Mucosa of gallbladder (tissue), 1 donor: ENCODE measurements around the gene PPAN. TPM values are rescaled to one million over a fixed set of nuclear protein-coding genes. Genes with fewer than 3 reads are reported as not detected.
A peak's percentile ranks its signal among the peaks of the same experiment; 100 is the strongest.

Experiments used
- DNase-seq: peaks from one replicate; pipeline ENCODE4 v3.0.0-alpha.2; 2020; ENCODE audit warnings: low spot score
- total RNA-seq: library from RNA; stranded (reverse); gene quantifications from one replicate; pipeline ENCODE4 v1.2.1, GENCODE V29; 2021
- donor health status: DM: no; HTN: no; CAD: no.

The PPAN gene
- total RNA-seq, 1 donor from 2014 or later, result 35.0 TPM

DNA sequence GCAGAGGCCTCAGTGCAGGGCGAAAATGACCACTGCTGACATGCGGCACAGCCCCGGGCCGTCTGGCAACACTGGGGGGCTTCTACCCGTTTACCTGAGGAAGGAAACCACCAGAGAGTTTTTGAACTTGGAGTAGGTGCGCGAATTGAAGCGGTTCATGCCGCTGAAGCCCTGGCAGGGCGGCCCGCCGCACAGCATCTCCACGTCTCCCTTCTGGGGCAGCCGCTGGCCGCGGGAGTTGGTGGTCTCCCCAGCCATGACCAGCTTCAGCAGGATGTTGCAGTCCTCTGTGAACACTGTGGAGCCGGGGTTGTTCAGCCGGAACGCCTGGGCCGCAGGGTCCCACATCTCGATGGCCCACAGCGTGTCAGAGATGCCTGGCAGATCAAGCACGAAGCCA is 33.8 kb downstream of the PPAN start:
- DNase-seq, result no peak

DNA sequence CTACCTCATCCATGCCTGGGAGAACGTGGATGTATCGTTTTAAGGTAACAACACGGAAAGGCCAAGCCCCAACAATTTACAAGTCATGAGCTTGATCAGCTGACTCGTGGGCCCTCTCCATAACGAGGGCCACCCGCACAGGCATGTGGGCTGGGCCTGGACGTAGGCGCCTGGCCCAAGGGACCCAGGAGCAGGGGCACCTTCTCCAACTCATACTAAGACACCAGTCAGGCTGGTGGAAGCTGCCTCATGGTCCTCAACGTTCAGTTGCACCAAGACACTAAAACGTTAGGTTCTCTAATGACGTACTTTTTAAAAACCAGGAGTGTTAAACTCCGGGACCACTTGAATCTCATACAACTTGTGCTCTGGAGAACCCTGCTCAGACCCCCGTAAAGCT is 35.3 kb downstream of the PPAN start:
- DNase-seq, result no peak

DNA sequence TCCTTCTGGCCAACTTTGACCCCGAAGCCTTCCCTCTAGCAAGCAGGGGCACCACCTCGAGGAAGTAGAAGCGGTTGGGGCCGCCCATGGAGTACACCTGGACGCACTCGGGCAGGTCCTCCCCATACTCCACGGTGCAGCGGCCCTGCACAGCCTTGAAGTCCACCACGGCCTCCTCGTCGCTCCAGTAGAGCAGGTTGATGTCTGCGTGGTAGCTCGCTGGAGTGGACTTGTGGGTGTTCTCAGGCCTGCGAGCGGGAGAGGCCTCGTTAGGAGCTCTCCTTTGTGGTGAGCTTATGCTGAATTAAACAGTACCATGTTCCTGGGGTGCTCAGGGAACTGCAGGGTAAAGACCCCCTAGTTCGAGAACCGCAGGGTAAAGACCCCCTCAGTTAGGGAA is 35.8 kb downstream of the PPAN start:
- DNase-seq, result no peak

DNA sequence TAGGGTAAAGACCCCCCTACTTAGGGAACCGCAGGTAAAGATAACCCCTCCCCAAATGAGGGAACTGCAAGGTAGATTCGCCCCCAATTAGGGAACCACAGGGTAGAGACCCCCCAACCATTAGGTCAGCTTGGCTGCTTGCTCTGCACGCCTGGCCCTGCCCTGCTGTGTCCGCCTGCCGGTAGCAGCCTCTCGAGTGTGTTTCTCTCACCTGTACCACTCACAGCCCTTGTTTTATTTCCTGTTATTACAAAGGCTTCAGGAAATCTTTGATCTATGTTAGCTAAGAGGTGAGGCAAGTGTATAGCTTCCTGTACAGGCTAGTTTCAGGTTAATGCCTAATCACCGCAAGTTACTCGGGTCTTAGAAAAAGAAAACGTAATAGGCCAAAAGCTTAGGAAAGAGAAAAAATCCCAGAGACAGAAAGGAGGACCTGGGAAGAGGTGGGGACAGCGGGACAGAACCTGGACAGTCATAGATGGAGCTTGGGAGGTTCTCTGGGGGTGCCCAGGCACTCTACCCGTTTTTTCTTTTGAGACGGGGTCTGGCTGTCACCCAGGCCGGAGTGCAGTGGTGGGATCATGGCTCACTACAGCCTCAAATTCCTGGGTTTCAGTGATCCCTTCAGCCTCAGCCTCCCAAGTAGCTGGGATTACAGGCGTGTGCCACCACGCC is 36.7 kb downstream of the PPAN start:
- DNase-seq, result peak; percentile 32

DNA sequence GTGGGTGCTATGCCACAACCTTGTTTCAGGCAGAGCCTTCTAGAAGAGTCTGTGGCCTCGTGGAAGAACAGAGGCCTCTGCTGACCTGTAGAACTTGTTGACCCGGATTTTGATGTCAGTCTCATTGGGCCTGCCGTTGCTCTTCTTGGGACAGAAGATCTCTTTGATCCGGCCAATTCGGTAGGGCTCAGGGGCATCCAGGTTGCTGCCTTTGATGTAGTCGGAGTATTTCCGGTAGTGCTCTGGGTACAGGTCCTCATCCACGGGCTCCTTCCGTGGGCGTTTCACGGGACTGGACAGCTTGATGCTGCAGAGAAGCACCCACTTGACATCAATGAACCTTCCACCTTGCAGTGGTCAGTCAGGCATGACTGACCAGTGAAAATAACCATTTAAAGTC is 37.5 kb downstream of the PPAN start:
- DNase-seq, result no peak

DNA sequence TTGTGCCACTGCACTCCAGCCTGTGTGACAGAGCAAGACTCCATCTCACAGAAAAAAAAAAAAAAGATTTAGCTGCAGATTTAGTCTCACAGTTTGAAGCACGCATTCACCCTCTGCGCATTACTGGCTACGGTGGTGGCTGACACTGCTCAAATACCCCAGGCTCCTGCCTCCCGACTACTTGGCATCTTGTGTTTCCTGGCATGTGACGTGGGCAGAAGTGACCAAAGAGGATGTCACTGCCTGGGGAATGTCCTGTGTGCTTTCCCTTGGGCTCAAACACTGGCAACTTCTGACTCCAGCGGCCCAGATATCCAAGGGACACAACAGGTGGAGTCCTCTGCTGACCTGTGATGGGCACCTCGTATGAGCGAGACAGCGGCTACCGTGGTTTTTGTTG is 38.2 kb downstream of the PPAN start:
- no peak for DNase-seq

DNA sequence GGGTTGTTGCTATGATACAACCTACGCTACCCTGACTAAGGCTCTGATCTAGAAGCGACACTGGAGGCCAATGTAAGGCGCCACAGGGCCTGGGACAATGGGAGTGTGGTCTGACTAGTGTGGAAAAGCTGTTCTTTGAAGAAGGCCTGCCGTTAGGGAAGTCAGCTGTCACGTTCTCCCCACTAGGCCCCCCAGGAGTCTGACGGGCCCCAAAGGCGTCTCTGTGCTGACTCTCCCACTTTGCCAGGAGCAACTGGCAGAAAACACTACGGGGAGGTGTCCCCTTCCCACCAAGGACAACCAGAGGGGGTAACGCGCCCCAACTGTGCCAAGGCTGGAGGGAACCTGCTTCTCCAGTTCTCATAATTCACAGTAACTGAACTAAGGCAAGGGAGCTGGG is 38.9 kb downstream of the PPAN start:
- DNase-seq, result no peak

DNA sequence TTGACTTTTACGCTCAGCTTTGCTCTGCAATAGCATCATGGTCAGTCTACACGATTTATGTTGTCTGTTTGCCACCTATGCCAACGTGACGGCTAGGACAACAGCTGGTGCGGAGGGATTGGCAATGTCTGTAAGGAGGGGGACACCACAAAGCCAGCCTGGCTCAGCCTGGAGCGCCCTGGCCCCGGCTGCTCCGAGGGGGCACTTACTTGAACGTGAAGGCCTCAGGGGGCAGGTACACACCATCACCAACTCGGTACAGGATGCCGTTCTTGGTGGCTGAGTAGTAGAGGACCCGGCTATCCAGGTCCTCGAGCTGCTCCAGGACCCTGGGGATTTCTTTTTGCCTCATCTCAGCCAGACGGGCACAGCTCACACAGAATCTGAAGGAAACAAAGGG is 40.0 kb downstream of the PPAN start:
- no peak for DNase-seq

DNA sequence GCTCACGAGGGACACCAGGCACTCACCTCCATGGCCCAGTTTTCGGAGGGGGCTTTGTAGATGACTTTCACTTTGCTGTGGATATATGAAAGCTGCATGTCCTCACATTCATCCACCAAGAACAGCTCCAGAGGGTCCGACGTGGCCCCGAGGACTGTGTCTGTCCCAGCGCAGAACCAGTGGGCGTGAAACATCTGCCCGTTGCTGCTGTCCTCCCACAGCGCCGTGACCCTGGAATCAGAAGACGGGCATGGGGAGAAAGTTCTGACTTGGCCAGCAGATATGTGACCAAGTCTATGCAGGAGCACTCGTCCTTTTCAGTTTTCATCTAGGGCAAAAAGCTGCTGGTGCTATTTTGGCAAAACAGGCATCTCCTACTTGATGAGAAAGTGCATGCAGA is 43.3 kb downstream of the PPAN start:
- DNase-seq, result no peak

DNA sequence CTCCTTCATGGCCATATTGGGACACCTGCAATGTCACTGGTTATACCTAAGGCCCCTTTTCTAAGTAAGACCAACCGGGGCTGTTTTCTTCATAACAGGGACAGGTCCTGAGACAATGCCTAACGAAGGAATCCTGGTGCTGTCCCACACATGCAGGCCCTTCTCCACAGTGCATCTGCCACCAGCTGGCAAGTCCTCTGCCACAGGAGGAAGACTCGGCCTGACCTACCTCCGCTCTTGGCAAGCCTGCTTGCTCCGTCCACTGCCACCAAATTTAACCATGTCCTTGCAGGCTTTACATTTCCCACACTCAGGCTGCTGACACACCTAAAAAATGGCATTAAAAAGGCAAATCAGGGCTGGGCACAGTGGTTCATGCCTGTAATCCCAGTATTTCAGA is 45.4 kb downstream of the PPAN start:
- no peak for DNase-seq

DNA sequence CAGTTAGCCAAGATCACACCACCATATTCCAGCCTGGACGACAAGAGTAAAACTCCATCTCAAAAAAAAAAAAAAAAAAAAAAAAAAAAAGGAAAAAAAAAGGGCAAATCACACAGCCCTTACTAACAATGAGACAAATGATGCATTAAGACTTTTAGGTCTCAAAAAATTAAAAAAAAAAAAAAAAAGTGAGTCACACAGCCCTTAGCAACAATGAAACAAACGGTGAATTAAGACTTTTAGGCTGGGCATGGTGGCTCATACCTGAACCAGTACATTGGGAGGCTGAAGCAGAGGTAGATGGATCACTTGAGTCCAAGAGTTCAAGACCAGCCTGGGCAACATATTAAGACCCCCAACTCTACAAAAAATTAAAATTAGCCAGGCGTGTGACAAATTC is 45.9 kb downstream of the PPAN start:
- DNase-seq, result no peak

DNA sequence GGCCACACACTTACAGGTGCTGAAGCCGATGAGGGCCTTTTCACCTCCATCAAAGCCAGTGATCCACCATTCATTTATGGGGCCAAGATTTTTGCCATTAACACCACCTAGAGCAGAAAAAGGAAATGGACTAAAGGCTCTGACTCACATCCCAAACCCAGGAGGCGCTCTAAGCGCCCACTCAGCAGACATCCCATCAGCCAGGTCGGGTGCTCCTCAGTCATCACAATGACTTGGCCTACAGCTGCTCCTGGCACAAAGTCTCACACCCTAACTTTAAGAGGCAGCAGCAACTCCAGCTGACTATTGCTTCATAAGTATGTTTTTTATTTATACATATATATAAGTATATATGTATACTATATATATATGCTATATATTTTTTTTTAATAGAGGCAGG is 49.7 kb downstream of the PPAN start:
- DNase-seq, result no peak

DNA sequence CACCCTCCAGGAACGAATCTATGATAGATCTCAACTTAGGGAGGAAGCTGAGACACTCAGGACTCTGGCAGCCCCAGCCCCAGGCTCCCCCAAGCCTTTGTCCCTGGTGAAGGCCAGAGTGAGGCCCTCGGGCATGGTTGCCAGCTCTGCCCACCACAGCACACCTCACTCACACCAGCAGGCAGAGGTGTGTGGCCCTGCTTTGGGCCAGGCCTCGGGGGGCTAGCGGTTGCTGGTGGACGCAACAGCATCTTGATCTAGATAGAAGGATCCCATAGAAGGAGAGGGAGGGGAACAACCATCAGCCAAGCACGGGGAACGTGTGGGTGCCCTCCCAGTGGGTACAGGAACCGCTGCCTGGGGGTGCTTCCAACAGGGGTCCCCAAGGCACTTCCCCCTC is 51.9 kb downstream of the PPAN start:
- DNase-seq, result no peak

DNA sequence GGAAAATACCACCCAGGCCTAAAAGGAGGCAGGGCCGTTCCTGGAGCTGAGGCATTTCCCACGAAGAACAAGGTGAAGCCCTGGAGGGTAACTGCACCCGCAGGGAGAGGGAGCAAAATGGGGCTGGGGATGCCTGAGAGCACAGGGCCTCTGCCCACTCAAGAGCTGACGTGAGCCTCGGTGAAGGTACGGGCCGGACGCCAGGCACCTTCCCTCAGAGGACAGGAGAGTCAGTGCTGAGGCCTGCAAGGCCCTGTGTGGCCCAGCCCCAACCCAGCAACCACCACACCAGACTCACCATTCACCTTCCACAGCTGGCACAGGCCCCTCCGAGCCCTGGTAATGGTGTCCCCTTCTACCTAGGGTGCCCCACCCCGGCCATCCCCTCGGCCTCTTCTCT is 52.3 kb downstream of the PPAN start:
- DNase-seq, result no peak

DNA sequence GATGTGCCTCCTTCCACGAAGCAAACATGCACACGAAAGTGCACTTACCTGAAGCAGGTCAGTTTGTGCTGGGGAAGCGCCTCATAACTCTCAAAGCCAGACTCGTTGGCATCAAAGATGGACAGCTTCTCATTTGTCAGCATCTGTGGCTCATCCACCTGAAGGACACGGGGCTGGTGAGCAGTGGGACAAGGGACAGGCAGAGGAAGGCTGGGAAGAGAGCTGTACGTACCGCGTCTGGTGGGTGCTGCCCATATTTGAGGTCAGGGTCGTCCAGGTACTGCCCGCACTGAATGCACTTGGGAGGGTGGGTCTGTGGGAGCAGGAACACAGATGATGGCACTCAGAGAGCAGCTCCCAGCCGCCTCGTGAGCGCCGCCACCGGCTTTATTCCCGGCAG is 53.4 kb downstream of the PPAN start:
- DNase-seq, result no peak

Other genes with a start within 250 kb of the PPAN start
- gene OLFM2, start 169.8 kb upstream of the PPAN start, total RNA-seq, result 10.8 TPM
- 5.9 TPM for gene COL5A3, start 95.9 kb upstream of the PPAN start, total RNA-seq
- not detected for gene RDH8, start 92.9 kb upstream of the PPAN start, total RNA-seq
- gene SHFL, start 20.0 kb upstream of the PPAN start, total RNA-seq, result 71.4 TPM
- 1.2 TPM for gene ANGPTL6, start 3.7 kb upstream of the PPAN start, total RNA-seq
- 17.8 TPM for gene P2RY11, start 5.3 kb downstream of the PPAN start, total RNA-seq
- gene EIF3G, start 13.5 kb downstream of the PPAN start, total RNA-seq, result 227 TPM
- gene DNMT1, start 88.6 kb downstream of the PPAN start, total RNA-seq, result 44.1 TPM
- 9.5 TPM for gene S1PR2, start 125.0 kb downstream of the PPAN start, total RNA-seq
- 48.7 TPM for gene MRPL4, start 145.9 kb downstream of the PPAN start, total RNA-seq
- gene ICAM1, start 164.8 kb downstream of the PPAN start, total RNA-seq, result 8.5 TPM
- gene ICAM4, start 180.6 kb downstream of the PPAN start, total RNA-seq, result 0.72 TPM
- gene ICAM5, start 183.6 kb downstream of the PPAN start, total RNA-seq, result 0.49 TPM
- gene ZGLP1, start 203.5 kb downstream of the PPAN start, total RNA-seq, result 7.3 TPM
- gene FDX2, start 209.7 kb downstream of the PPAN start, total RNA-seq, result 21.8 TPM
- 44.6 TPM for gene RAVER1, start 227.2 kb downstream of the PPAN start, total RNA-seq
- 14.7 TPM for gene ICAM3, start 233.3 kb downstream of the PPAN start, total RNA-seq